Activated naive CD8-positive, alpha-beta T cell treated with anti-CD3 and anti-CD28 coated beads for 36 hours (primary cell): ENCODE data around the gene CUTC. TPM values are rescaled to one million over a fixed set of nuclear protein-coding genes. Genes with fewer than 3 reads are reported as not detected.
"Not testable (repeated sequence)": the region's sequence is repeated elsewhere in the genome, so short reads cannot be mapped to it uniquely, and the experiment has no call there.

ENCODE experiments used
- DNase-seq: peaks from one replicate; pipeline ENCODE4 v3.0.0; 2021
- H3K27ac Mint-ChIP-seq: one replicate; pipeline ENCODE4 v1.8.0; 2022; ENCODE audit warnings: mild to moderate bottlenecking, moderate library complexity, mixed read lengths
- H3K27me3 Mint-ChIP-seq: one replicate; pipeline ENCODE4 v1.8.0; 2022; ENCODE audit warnings: mild to moderate bottlenecking, mixed read lengths
- H3K36me3 Mint-ChIP-seq: one replicate; pipeline ENCODE4 v1.8.0; 2021; ENCODE audit warnings: mild to moderate bottlenecking, mixed read lengths
- H3K4me1 Mint-ChIP-seq: one replicate; pipeline ENCODE4 v1.8.0; 2021; ENCODE audit warnings: mixed read lengths
- H3K4me3 Mint-ChIP-seq: one replicate; pipeline ENCODE4 v1.8.0; 2022; ENCODE audit warnings: mild to moderate bottlenecking, moderate library complexity, mixed read lengths
- H3K9me3 Mint-ChIP-seq: one replicate; pipeline ENCODE4 v1.8.0; 2022; ENCODE audit warnings: mixed read lengths
- total RNA-seq, 2 experiments: library from RNA; stranded (reverse); gene quantifications; one replicate each; pipeline ENCODE4 v1.2.3, GENCODE V29; 2021

The CUTC gene
- total RNA-seq, 2 experiments from 2014 or later, result 36.1 to 38.1 TPM

- Mint-ChIP-seq H3K4me3 (peak overlapping the region; percentile 99), H3K27me3 (no peaks in the 10 kb centered on the region), H3K4me1 (peaks cover 26% of the 10 kb centered on the region), H3K9me3 (no peaks in the 10 kb centered on the region), H3K27ac (peak overlapping the region; percentile 100), H3K36me3 (peaks cover 32% of the 10 kb centered on the region)
- DNase-seq, result no peak
Measured at GRCh38 chr10:99731306-99732032, 565 bp upstream of the CUTC start.

GRCh38 chr10:99733366-99733765 lies 1.3 kb downstream of the CUTC start:
- peaks cover 39% of the 10 kb centered on the region for H3K36me3 Mint-ChIP-seq
- H3K27me3 Mint-ChIP-seq, result no peaks in the 10 kb centered on the region
- DNase-seq, result no peak
- H3K4me3 Mint-ChIP-seq, result peak overlapping the region; percentile 99
- peak overlapping the region; percentile 38 for H3K27ac Mint-ChIP-seq
- peaks cover 31% of the 10 kb centered on the region for H3K4me1 Mint-ChIP-seq
- no peaks in the 10 kb centered on the region for H3K9me3 Mint-ChIP-seq

- not testable (repeated sequence) for DNase-seq, H3K9me3 Mint-ChIP-seq, H3K27me3 Mint-ChIP-seq, H3K27ac Mint-ChIP-seq
- H3K36me3 Mint-ChIP-seq, result peaks cover 40% of the 10 kb centered on the region
- peak overlapping the region; percentile 99 for H3K4me3 Mint-ChIP-seq
- peaks cover 31% of the 10 kb centered on the region for H3K4me1 Mint-ChIP-seq
Measured at GRCh38 chr10:99734111-99734510, 2.1 kb downstream of the CUTC start.

- Mint-ChIP-seq H3K36me3 (peaks cover 70% of the 10 kb centered on the region), H3K27ac (no peak overlapping the region), H3K27me3 (no peaks in the 10 kb centered on the region), H3K4me3 (no peak overlapping the region), H3K4me1 (peaks cover 23% of the 10 kb centered on the region), H3K9me3 (peaks cover 13% of the 10 kb centered on the region)
- no peak for DNase-seq
Measured at GRCh38 chr10:99740260-99740659, 8.2 kb downstream of the CUTC start.

- H3K27me3 Mint-ChIP-seq, result no peaks in the 10 kb centered on the region
- H3K36me3 Mint-ChIP-seq, result peaks cover 70% of the 10 kb centered on the region
- H3K9me3 Mint-ChIP-seq, result peaks cover 13% of the 10 kb centered on the region
Measured at GRCh38 chr10:99740933-99741559, 9.0 kb downstream of the CUTC start.

GRCh38 chr10:99742254-99742653 lies 10.2 kb downstream of the CUTC start:
- Mint-ChIP-seq H3K4me1 (peaks cover 18% of the 10 kb centered on the region), H3K9me3 (peaks cover 13% of the 10 kb centered on the region), H3K27ac (no peak overlapping the region), H3K27me3 (no peaks in the 10 kb centered on the region), H3K4me3 (no peak overlapping the region), H3K36me3 (peaks cover 68% of the 10 kb centered on the region)
- DNase-seq, result no peak

More at GRCh38 chr10:99740933-99741559, 9.0 kb downstream of the CUTC start:
- no peak overlapping the region for H3K27ac Mint-ChIP-seq
- no peak overlapping the region for H3K4me3 Mint-ChIP-seq
- H3K4me1 Mint-ChIP-seq, result peaks cover 20% of the 10 kb centered on the region
- no peak for DNase-seq

GRCh38 chr10:99742701-99743100 lies 10.7 kb downstream of the CUTC start:
- DNase-seq, result no peak
- peak overlapping the region; percentile 7 for H3K27ac Mint-ChIP-seq
- peaks cover 13% of the 10 kb centered on the region for H3K9me3 Mint-ChIP-seq
- no peaks in the 10 kb centered on the region for H3K27me3 Mint-ChIP-seq
- peaks cover 64% of the 10 kb centered on the region for H3K36me3 Mint-ChIP-seq
- H3K4me3 Mint-ChIP-seq, result no peak overlapping the region
- peaks cover 15% of the 10 kb centered on the region for H3K4me1 Mint-ChIP-seq

- Mint-ChIP-seq H3K36me3 (peaks cover 64% of the 10 kb centered on the region), H3K27ac (no peak overlapping the region), H3K9me3 (peaks cover 13% of the 10 kb centered on the region), H3K4me1 (peaks cover 20% of the 10 kb centered on the region), H3K4me3 (no peak overlapping the region), H3K27me3 (no peaks in the 10 kb centered on the region)
- DNase-seq, result no peak
Measured at GRCh38 chr10:99743841-99744240, 11.8 kb downstream of the CUTC start.

GRCh38 chr10:99746166-99746565 lies 14.1 kb downstream of the CUTC start:
- not testable (repeated sequence) for DNase-seq, H3K27ac Mint-ChIP-seq, H3K9me3 Mint-ChIP-seq, H3K4me3 Mint-ChIP-seq, H3K27me3 Mint-ChIP-seq
- H3K36me3 Mint-ChIP-seq, result peaks cover 47% of the 10 kb centered on the region
- peaks cover 22% of the 10 kb centered on the region for H3K4me1 Mint-ChIP-seq

GRCh38 chr10:99748823-99749451 lies 16.9 kb downstream of the CUTC start:
- Mint-ChIP-seq H3K27ac (no peak overlapping the region), H3K4me3 (no peak overlapping the region), H3K9me3 (no peaks in the 10 kb centered on the region), H3K27me3 (no peaks in the 10 kb centered on the region), H3K4me1 (peaks cover 11% of the 10 kb centered on the region), H3K36me3 (peaks cover 29% of the 10 kb centered on the region)
- DNase-seq, result no peak

GRCh38 chr10:99750641-99751040 lies 18.6 kb downstream of the CUTC start:
- Mint-ChIP-seq H3K9me3 (no peaks in the 10 kb centered on the region), H3K4me3 (no peak overlapping the region), H3K36me3 (peaks cover 25% of the 10 kb centered on the region), H3K27me3 (no peaks in the 10 kb centered on the region), H3K27ac (no peak overlapping the region), H3K4me1 (peaks cover 9% of the 10 kb centered on the region)
- no peak for DNase-seq

GRCh38 chr10:99754670-99755069 lies 22.6 kb downstream of the CUTC start:
- no peaks in the 10 kb centered on the region for H3K27me3 Mint-ChIP-seq
- peaks cover 2% of the 10 kb centered on the region for H3K4me1 Mint-ChIP-seq
- H3K36me3 Mint-ChIP-seq, result peaks cover 39% of the 10 kb centered on the region
- H3K9me3 Mint-ChIP-seq, result no peaks in the 10 kb centered on the region
- H3K4me3 Mint-ChIP-seq, result no peak overlapping the region
- H3K27ac Mint-ChIP-seq, result no peak overlapping the region
- DNase-seq, result no peak

GRCh38 chr10:99756159-99756558 lies 24.1 kb downstream of the CUTC start:
- no peaks in the 10 kb centered on the region for H3K9me3 Mint-ChIP-seq
- DNase-seq, result no peak
- H3K27ac Mint-ChIP-seq, result no peak overlapping the region
- no peaks in the 10 kb centered on the region for H3K27me3 Mint-ChIP-seq
- no peak overlapping the region for H3K4me3 Mint-ChIP-seq
- H3K4me1 Mint-ChIP-seq, result peaks cover 2% of the 10 kb centered on the region
- H3K36me3 Mint-ChIP-seq, result peaks cover 50% of the 10 kb centered on the region

- Mint-ChIP-seq H3K36me3 (peaks cover 63% of the 10 kb centered on the region), H3K27ac (no peak overlapping the region), H3K27me3 (no peaks in the 10 kb centered on the region), H3K4me3 (no peak overlapping the region), H3K4me1 (peaks cover 2% of the 10 kb centered on the region), H3K9me3 (peaks cover 7% of the 10 kb centered on the region)
- no peak for DNase-seq
Measured at GRCh38 chr10:99758211-99758891, 26.3 kb downstream of the CUTC start.

- DNase-seq, result no peak
- Mint-ChIP-seq H3K9me3 (peaks cover 8% of the 10 kb centered on the region), H3K4me1 (peaks cover 4% of the 10 kb centered on the region), H3K4me3 (no peak overlapping the region), H3K27ac (no peak overlapping the region), H3K27me3 (no peaks in the 10 kb centered on the region), H3K36me3 (peaks cover 71% of the 10 kb centered on the region)
Measured at GRCh38 chr10:99760321-99760720, 28.3 kb downstream of the CUTC start.
